Measurements from ENCODE around the gene ARID1B. TPM values are rescaled to one million over a fixed set of nuclear protein-coding genes. Genes with fewer than 3 reads are reported as not detected.

The ARID1B gene
- total RNA-seq, 6 experiments from 2014 or later, result 23.2 to 35.3 (median 30.7) TPM

GRCh38 chr6:157126183-157127098 is 349.3 kb downstream of the ARID1B start:
- Histone ChIP-seq H3K36me3 (peaks cover 0 to 2% (median 0%) of the 10 kb centered on the region in 4 donors), H3K27me3 (no peaks in the 10 kb centered on the region), H3K27ac (no peak overlapping the region), H3K9me3 (no peaks in the 10 kb centered on the region), H3K4me1 (peaks cover 0 to 11% (median 5%) of the 10 kb centered on the region in 4 donors), H3K4me3 (no peak overlapping the region)
- WGBS (ENCODE audit: insufficient coverage, low coverage, low lambda C conversion rate, missing lambda C conversion rate), result 92% methylated on average over 11 of the region's 11 CpGs
- DNase-seq (no peak), ATAC-seq (no peak)
- no peak for TF ChIP-seq POLR2A (IDR thresholded peaks at IDR 0.05)
- TF ChIP-seq, protein P1, sequence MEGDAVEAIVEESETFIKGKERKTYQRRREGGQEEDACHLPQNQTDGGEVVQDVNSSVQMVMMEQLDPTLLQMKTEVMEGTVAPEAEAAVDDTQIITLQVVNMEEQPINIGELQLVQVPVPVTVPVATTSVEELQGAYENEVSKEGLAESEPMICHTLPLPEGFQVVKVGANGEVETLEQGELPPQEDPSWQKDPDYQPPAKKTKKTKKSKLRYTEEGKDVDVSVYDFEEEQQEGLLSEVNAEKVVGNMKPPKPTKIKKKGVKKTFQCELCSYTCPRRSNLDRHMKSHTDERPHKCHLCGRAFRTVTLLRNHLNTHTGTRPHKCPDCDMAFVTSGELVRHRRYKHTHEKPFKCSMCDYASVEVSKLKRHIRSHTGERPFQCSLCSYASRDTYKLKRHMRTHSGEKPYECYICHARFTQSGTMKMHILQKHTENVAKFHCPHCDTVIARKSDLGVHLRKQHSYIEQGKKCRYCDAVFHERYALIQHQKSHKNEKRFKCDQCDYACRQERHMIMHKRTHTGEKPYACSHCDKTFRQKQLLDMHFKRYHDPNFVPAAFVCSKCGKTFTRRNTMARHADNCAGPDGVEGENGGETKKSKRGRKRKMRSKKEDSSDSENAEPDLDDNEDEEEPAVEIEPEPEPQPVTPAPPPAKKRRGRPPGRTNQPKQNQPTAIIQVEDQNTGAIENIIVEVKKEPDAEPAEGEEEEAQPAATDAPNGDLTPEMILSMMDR (IDR thresholded peaks at IDR 0.05), result no peak
- intact Hi-C loops (cut with DNase I), result no loop called here

DNA sequence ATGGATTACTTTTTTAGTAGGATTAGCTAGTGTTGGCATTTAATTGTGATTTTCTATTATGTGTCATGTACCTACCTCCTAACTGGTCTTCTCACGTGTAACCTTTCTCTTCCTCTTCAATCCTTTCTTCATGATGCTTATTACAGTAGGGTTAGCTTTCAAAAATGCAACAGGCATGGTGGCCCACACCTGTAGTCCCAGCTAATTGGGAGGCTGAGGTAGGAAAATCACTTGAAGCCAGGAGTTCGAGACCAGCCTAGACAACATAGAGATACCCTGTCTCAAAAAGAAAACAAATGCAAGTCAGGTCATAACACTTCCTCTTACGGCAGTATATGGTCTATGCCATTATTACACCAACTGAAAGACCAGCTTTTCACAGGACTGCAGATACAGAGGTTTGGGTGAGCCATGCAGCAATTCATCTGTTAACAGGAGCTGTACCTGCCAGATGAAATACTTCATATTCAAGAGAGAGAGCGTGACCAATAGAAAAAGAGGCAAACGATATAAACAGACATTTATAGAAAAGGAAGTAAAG is 351.1 kb downstream of the ARID1B start:
- H3K4me3 ChIP-seq, result no peak overlapping the region
- peaks cover 0 to 2% (median 0%) of the 10 kb centered on the region in 4 donors for H3K4me1 ChIP-seq
- WGBS (ENCODE audit: insufficient coverage, low coverage, low lambda C conversion rate, missing lambda C conversion rate), result 83% methylated on average over 5 of the region's 5 CpGs
- intact Hi-C loops (cut with DNase I), result no loop called here
- no peak overlapping the region for H3K27ac ChIP-seq
- DNase-seq, result no peak
- no peaks in the 10 kb centered on the region for H3K9me3 ChIP-seq
- no peak for ATAC-seq
- peaks cover 0 to 5% (median 2%) of the 10 kb centered on the region in 4 donors for H3K36me3 ChIP-seq
- H3K27me3 ChIP-seq, result no peaks in the 10 kb centered on the region
- TF ChIP-seq, protein P1 (IDR thresholded peaks at IDR 0.05), result no peak
- no peak for TF ChIP-seq POLR2A (IDR thresholded peaks at IDR 0.05)

DNA sequence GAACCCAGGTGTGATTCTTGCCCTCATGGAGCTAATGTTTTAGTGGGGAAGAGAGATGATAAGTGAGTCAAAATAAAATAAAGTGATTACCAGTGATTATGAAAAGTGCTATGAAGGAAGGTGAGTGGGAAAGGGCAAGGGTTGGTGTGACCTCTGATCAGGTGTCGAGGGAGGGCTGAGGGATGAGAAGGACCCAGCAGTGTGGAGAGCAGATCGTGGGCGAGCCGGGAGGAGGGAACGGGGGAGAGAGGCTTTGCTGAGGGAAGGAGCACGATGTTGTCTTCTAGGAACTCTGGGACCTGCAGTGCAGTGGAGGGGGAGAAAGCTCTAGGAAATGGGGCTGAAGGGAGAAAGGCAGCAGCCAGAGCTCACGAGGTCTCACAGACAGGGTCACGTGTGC is 354.1 kb downstream of the ARID1B start:
- H3K36me3 ChIP-seq, result peaks cover 0 to 12% (median 3%) of the 10 kb centered on the region in 4 donors
- DNase-seq (no peak), ATAC-seq (no peak)
- peaks cover 0 to 2% (median 0%) of the 10 kb centered on the region in 4 donors for H3K4me1 ChIP-seq
- intact Hi-C loops (cut with DNase I), result no loop called here
- WGBS (ENCODE audit: insufficient coverage, low coverage, low lambda C conversion rate, missing lambda C conversion rate), result 94% methylated on average over 8 of the region's 8 CpGs
- no peaks in the 10 kb centered on the region for H3K27me3 ChIP-seq
- H3K27ac ChIP-seq, result no peak overlapping the region
- no peaks in the 10 kb centered on the region for H3K9me3 ChIP-seq
- TF ChIP-seq, protein P1 (IDR thresholded peaks at IDR 0.05), result no peak
- no peak for TF ChIP-seq POLR2A (IDR thresholded peaks at IDR 0.05)
- H3K4me3 ChIP-seq, result no peak overlapping the region

DNA sequence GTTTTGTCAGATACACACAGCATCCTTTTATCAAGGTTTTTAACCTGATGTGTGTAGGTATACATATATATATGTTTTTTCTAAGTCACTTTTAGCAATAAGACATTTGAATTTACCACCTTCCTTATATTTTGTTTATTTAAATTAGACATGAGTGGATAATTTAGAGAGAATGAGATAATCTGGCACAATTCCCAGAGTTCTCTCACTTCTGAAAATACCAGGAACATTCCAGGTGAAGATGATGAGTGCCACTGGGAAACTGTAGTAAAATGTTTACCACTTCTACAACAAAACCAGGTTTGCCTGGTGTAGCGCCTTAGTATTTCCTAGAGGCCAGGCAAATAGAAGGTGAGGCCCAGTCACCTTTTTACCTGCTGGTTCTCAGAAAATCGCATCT is 356.7 kb downstream of the ARID1B start:
- Histone ChIP-seq H3K36me3 (peaks cover 0 to 12% (median 4%) of the 10 kb centered on the region in 4 donors), H3K27ac (no peak overlapping the region), H3K4me3 (no peak overlapping the region), H3K4me1 (peaks cover 0 to 4% (median under 1%) of the 10 kb centered on the region in 4 donors), H3K9me3 (no peaks in the 10 kb centered on the region), H3K27me3 (no peaks in the 10 kb centered on the region)
- intact Hi-C loops (cut with DNase I), result no loop called here
- no peak for ATAC-seq
- DNase-seq, result no peak
- WGBS (ENCODE audit: insufficient coverage, low coverage, low lambda C conversion rate, missing lambda C conversion rate), result 100% methylated on average over 2 of the region's 2 CpGs
- TF ChIP-seq, protein P1 (IDR thresholded peaks at IDR 0.05), result no peak
- TF ChIP-seq POLR2A (IDR thresholded peaks at IDR 0.05), result no peak
